ENCODE results near the gene RAB11FIP4.
A peak's percentile ranks its signal among the peaks of the same experiment; 100 is the strongest.

GRCh38 chr17:31549525-31550388, 158.3 kb downstream of the RAB11FIP4 start:
- TF ChIP-seq CTCF (IDR thresholded peaks at IDR 0.05) (no peak), EP300 (IDR thresholded peaks at IDR 0.05) (no peak), POLR2A (IDR thresholded peaks at IDR 0.05) (no peak), POLR2AphosphoS5 (IDR thresholded peaks at IDR 0.05) (peak in 2 of 3 donors; percentile 34 to 54)

All from suprapubic skin (tissue), 4 donors.